GM18505 (cell line): ENCODE measurements around the gene DAGLA.

Source experiments
- ATAC-seq: cut with Tn5 transposase; IDR thresholded peaks from one replicate; pipeline ENCODE4 v1.9.1; 2021; ENCODE audit not compliant: unreplicated experiment
- POLR2A ChIP-seq: IDR thresholded peaks from 4 replicates; pipeline ENCODE4 v1.6.1; 2011; ENCODE audit warnings: borderline replicate concordance; ENCODE audit not compliant: insufficient read depth, insufficient read length; ENCODE audit errors: extremely low read depth

Gene DAGLA

GRCh38 chr11:61761440-61762222 is 81.4 kb downstream of the DAGLA start:
- no peak for ATAC-seq
- no peak for TF ChIP-seq POLR2A

- no peak for TF ChIP-seq POLR2A
- ATAC-seq, result no peak
Measured at GRCh38 chr11:61762223-61762615, 82.0 kb downstream of the DAGLA start.

GRCh38 chr11:61762798-61763197 is 82.6 kb downstream of the DAGLA start:
- ATAC-seq, result no peak
- no peak for TF ChIP-seq POLR2A

- no peak for ATAC-seq
- TF ChIP-seq POLR2A, result no peak
Measured at GRCh38 chr11:61763930-61764605, 83.9 kb downstream of the DAGLA start.

GRCh38 chr11:61764606-61765260 is 84.5 kb downstream of the DAGLA start:
- no peak for ATAC-seq
- no peak for TF ChIP-seq POLR2A

GRCh38 chr11:61765550-61766253 is 85.5 kb downstream of the DAGLA start:
- no peak for TF ChIP-seq POLR2A
- ATAC-seq, result no peak

GRCh38 chr11:61766353-61766841 is 86.2 kb downstream of the DAGLA start:
- no peak for TF ChIP-seq POLR2A
- no peak for ATAC-seq

GRCh38 chr11:61768376-61769076 is 88.3 kb downstream of the DAGLA start:
- TF ChIP-seq POLR2A, result no peak
- no peak for ATAC-seq

- no peak for TF ChIP-seq POLR2A
- no peak for ATAC-seq
Measured at GRCh38 chr11:61769169-61769920, 89.2 kb downstream of the DAGLA start.

GRCh38 chr11:61769946-61770683 is 89.9 kb downstream of the DAGLA start:
- no peak for TF ChIP-seq POLR2A
- ATAC-seq, result no peak

- ATAC-seq, result no peak
- TF ChIP-seq POLR2A, result no peak
Measured at GRCh38 chr11:61771195-61771894, 91.2 kb downstream of the DAGLA start.

GRCh38 chr11:61771985-61772455 is 91.8 kb downstream of the DAGLA start:
- no peak for ATAC-seq
- no peak for TF ChIP-seq POLR2A
